ENCODE measurements around the gene CORT. TPM values are rescaled to one million over a fixed set of nuclear protein-coding genes. Genes with fewer than 3 reads are reported as not detected.
A peak's percentile ranks its signal among the peaks of the same experiment; 100 is the strongest.
"Not testable (repeated sequence)": the region's sequence is repeated elsewhere in the genome, so short reads cannot be mapped to it uniquely, and the experiment has no call there.

Gene CORT
- total and polyA plus RNA-seq, 7 donors = 0.18 to 1.1 TPM; not detected in 5

DNA sequence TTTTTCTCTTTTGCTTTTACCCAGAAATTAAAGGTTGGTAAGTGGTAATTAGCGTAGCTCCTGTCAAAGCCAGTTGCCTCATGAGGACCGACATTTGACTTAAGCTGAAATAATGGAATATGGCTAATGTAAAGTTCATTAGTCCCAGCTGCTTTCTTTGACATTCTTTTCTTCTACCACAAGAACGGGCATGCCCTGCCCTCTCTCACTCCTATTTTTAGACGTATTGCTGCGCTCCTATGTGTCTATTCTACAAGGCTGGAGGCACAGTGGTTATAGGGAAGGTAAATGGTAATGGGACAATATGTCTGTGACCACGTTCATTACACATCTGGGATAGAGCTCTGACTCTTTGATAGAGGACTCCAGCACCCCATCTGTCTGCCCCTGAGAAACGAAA, 6.8 kb downstream of the CORT start:
- TF ChIP-seq CTCF (IDR thresholded peaks at IDR 0.05) = no peak
- H3K27ac ChIP-seq = no peak overlapping the region
- no peak overlapping the region for H3K4me3 ChIP-seq
- no peaks in the 10 kb centered on the region for H3K27me3 ChIP-seq (ENCODE audit: insufficient read depth in 3 of 3, low read length in 2 of 3)
- ATAC-seq (peak in 2 of 4 donors; percentile 27 to 32), DNase-seq (no peak)
- no peaks in the 10 kb centered on the region for H3K4me1 ChIP-seq
- WGBS, 3 donors = 62 to 70% (median 64%) methylated on average over 7 of the region's 7 CpGs
- peaks cover 4 to 33% of the 10 kb centered on the region in 2 donors for H3K36me3 ChIP-seq (ENCODE audit: insufficient read depth in 1 of 2, low read depth in 1 of 2)
- intact Hi-C loops (cut with DNase I) = no loop called here
- H3K9me3 ChIP-seq = no peaks in the 10 kb centered on the region

DNA sequence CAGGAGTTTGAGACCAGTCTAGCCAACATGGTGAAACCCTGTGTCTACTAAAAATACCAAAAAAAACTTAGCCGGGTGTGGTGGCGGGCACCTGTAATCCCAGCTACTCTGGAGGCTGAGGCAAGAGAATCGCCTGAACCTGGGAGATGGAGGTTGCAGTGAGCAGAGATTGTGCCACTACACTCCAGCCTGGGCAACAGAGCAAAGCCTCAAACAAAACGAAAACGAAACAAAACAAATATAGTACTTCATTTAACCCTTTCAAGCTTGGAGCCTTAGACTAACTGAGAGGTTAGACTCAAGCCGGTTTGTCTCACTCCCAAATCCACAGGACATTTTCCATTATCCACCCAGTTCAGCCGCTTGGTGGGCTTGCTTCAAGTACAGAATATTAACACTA, 7.6 kb downstream of the CORT start:
- 64 to 69% (median 65%) methylated on average over 7 of the region's 7 CpGs for WGBS, 3 donors
- not testable (repeated sequence) for H3K4me3 ChIP-seq

DNA sequence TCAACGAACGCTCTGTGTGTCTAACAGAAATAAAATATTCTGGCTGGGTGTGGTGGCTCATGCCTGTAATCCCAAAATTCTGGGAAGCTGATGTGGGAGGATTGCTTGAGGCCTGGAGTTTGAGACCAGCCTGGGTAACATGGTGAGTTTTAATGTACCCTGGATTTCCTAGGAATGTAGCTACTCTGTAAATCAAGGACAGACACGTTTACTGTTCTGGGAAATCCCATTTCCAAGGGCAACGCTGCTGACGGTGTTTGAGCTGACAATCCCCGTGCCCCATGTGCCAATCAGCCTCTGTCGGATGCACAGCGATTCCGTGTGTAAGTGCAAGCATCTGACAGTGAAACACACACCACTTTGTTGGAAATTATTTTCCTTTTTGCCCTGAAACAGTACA, 8.0 kb downstream of the CORT start:
- H3K4me1 ChIP-seq = no peaks in the 10 kb centered on the region
- DNase-seq (no peak), ATAC-seq (no peak)
- H3K4me3 ChIP-seq = no peak overlapping the region
- no peak for TF ChIP-seq CTCF (IDR thresholded peaks at IDR 0.05)
- no peak overlapping the region for H3K27ac ChIP-seq
- 59 to 67% (median 61%) methylated on average over 9 of the region's 9 CpGs for WGBS, 3 donors
- no peaks in the 10 kb centered on the region for H3K9me3 ChIP-seq
- intact Hi-C loops (cut with DNase I) = no loop called here
- no peaks in the 10 kb centered on the region for H3K27me3 ChIP-seq (ENCODE audit: insufficient read depth in 3 of 3, low read length in 2 of 3)
- peaks cover 8 to 45% of the 10 kb centered on the region in 2 donors for H3K36me3 ChIP-seq (ENCODE audit: insufficient read depth in 1 of 2, low read depth in 1 of 2)

More for the DNA sequence above, 7.6 kb downstream of the CORT start:
- intact Hi-C loops (cut with DNase I); H3K9me3 ChIP-seq; DNase-seq; H3K27me3 ChIP-seq (ENCODE audit: insufficient read depth in 3 of 3, low read length in 2 of 3); ATAC-seq; H3K27ac ChIP-seq; H3K4me1 ChIP-seq: not testable (repeated sequence)
- H3K36me3 ChIP-seq (ENCODE audit: insufficient read depth in 1 of 2, low read depth in 1 of 2) = peaks cover 6 to 41% of the 10 kb centered on the region in 2 donors

GRCh38 chr1:10459184-10459583, 9.4 kb downstream of the CORT start:
- Histone ChIP-seq H3K4me1 (no peaks in the 10 kb centered on the region), H3K9me3 (no peaks in the 10 kb centered on the region), H3K27ac (no peak overlapping the region), H3K36me3 (ENCODE audit: insufficient read depth in 1 of 2, low read depth in 1 of 2) (peaks cover 8 to 58% of the 10 kb centered on the region in 2 donors), H3K4me3 (no peak overlapping the region), H3K27me3 (ENCODE audit: insufficient read depth in 3 of 3, low read length in 2 of 3) (no peaks in the 10 kb centered on the region)
- DNase-seq = no peak
- no peak for TF ChIP-seq CTCF (IDR thresholded peaks at IDR 0.05)
- no peak for ATAC-seq
- intact Hi-C loops (cut with DNase I) = no loop called here
- WGBS, 3 donors = 64 to 72% (median 72%) methylated on average over 3 of the region's 3 CpGs

GRCh38 chr1:10467078-10467477, 17.2 kb downstream of the CORT start:
- ATAC-seq = no peak
- H3K9me3 ChIP-seq = no peaks in the 10 kb centered on the region
- H3K4me3 ChIP-seq = no peak overlapping the region
- H3K4me1 ChIP-seq = peaks cover 8% of the 10 kb centered on the region
- WGBS, 3 donors = 95 to 98% (median 97%) methylated on average over 2 of the region's 2 CpGs
- no peak for TF ChIP-seq CTCF (IDR thresholded peaks at IDR 0.05)
- DNase-seq = no peak
- no peaks in the 10 kb centered on the region for H3K27me3 ChIP-seq (ENCODE audit: insufficient read depth in 3 of 3, low read length in 2 of 3)
- peaks cover 14 to 81% of the 10 kb centered on the region in 2 donors for H3K36me3 ChIP-seq (ENCODE audit: insufficient read depth in 1 of 2, low read depth in 1 of 2)
- intact Hi-C loops (cut with DNase I) = no loop called here
- H3K27ac ChIP-seq = no peak overlapping the region

Measured in psoas muscle (tissue), 8 donors.